Hindlimb muscle (tissue), 1 donor: ENCODE data around the gene ASH1L. TPM values are rescaled to one million over a fixed set of nuclear protein-coding genes. Genes with fewer than 3 reads are reported as not detected.

Source experiments
- DNase-seq: peaks from one replicate; pipeline ENCODE4 v3.0.0-alpha.2; 2013
- polyA plus RNA-seq: library from polyadenylated mRNA; unstranded; fragments of 120-200 nt; gene quantifications from one replicate; pipeline ENCODE4 v1.2.1, GENCODE V29; 2013; ENCODE audit not compliant: insufficient read length

The ASH1L gene
- polyA plus RNA-seq, 1 donor: 27.4 TPM

GRCh38 chr1:155324717-155325602, 237.6 kb downstream of the ASH1L start:
- DNase-seq: peak; percentile 37

DNA sequence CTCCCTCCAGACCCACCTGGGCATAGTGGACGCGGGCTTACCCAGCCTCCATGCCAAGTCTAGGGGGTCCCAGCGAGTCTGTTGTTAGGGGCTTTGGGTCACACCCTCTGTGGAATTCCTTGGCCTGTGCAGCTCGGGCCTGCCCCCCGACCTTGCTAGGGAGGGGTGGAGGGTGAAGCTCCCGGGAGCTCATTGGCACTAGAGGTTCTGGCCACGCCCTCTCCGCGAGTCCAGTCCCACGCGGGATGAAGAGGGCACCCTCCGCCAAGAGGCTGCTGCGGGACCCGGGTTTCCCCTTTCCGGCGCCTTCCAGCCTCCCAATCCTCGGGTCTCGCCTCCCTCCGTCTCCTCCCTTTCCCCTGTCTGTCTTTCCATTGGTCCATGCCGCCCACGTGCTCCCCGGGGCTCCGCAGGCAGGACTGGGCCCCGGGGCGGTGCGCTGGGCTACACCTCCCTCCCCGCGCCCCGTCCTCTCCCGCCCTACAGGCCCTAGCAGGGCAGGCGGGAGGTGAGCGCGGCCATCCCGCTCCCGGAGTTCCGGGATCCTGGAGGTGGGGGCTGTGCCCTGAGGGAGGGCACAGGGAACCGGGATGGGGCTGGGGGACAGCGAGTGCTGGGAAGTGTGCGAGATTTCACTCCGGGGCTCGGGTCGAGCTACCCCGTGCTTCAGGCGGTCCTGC, 238.4 kb downstream of the ASH1L start:
- DNase-seq: peak; percentile 96

DNA sequence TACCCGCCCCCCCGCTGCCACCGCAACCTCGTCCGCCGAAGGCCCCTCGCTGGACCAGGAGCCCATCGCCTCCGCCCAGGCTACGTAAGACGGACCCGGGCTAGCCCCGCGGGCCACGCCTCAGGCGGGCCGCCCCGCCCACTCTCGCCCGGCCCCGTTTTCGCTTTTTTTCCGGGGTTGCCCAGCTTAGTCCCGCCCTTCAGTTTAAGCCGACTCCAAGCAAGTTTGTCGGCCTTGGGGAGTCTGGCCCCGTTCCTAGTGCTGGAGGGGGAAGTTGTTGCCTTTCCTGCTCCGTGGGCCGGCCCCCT, 238.9 kb downstream of the ASH1L start:
- DNase-seq: peak; percentile 94

DNA sequence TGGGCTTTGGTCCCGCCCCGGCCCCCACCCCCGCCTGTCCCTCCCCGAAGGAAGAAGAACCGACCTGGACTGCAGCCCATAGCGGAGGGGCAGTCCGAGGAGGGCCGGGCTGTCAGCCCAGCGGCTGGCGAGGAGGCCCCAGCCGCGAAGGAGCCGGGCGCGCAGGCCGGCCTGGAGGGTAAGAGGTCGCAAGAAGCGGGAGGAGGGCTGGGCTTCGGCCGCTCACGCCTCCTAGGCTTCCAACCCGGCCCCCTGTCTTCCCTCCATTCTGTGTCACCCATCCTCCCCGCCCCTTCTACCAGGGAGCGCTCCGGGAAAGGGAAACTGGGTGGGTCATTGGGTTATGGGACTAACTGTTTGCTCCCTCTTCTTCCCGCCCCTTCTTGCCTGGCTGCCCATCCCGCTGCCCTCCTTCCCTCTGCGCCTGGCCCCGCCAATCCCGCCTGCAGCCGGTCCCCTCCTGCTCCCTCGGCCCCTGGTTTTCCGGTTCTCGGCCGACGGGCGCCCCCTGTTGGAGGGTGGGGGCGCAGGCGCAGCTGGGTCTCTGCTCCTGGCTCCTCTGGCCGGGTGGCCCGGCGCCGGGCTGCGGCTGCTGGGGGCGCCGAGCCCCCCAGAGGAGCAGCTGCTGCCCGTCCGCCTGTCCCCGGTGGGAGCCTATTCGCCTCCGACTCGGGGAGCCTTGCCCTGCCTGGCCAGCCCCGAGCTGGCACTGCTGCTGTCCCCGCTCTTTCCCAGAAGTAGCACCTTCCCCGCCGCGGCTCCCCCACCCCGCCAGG, 239.5 kb downstream of the ASH1L start:
- peak; percentile 93 for DNase-seq

DNA sequence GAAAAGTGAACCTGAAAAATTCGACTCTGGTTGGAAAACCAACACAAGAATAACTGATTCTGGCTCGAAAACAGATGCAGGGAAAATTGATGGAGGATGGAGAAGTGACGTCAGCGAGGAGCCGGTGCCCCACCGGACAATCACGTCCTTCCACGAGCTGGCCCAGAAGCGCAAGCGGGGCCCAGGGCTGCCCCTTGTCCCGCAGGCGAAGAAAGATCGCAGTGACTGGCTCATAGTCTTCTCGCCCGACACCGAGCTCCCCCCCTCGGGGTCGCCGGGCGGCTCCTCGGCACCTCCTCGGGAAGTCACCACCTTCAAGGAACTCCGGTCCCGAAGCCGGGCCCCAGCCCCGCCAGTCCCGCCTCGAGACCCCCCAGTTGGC, 240.0 kb downstream of the ASH1L start:
- peak; percentile 43 for DNase-seq

GRCh38 chr1:155321639-155322503, 240.7 kb downstream of the ASH1L start:
- peak; percentile 46 for DNase-seq

DNA sequence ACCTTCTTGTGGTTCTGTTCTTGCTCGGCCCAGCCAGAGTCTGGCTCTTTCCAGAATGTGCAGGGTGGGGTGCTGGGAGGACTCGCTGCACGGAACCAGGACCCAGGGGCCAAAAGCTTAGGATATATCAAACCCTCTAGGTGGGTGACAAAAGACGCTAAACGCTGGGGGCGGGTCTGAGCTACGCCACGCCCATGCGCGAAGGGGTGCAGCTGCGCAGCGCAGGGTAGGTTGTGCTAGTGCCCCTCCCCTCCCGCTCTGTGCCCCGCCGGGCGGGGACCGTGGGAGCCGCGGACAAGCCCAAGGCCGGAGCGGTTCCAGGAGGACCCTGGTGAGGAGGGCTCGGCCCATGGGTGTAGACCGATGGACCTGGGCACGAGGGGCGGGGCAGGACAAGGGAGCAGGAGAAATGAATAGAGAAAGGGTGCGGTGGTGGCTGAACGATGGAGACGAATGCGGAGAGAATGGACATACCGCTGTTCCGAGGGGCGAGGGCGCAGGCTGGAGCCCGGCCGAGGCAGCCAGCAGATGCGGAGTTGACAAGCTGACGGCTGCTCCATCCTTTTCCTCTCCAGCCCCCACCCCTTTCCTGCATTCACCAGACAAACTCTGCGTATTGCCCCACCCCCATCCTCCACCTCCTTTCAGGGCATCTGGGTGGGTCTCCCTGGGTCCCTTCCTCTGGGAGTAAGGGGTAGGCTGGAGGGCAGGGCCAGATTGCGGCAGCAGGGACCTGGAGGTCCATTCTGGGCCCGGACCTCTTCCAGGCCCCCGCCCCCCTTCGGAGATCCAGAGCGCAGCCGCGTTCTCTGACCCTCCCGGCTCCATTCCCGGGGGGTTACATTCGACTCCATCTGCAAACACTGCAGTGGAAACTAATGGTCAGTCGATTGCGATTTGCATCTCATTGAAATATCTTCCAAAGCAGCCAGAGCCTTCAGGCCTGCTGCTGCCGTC, 241.7 kb downstream of the ASH1L start, which contains the start of gene RUSC1:
RUSC1 (plus strand) TSS at position 234 of the 957 bp plus-strand sequence. CDS start 880 bp downstream, outside the sequence.
- peak; percentile 90 for DNase-seq

DNA sequence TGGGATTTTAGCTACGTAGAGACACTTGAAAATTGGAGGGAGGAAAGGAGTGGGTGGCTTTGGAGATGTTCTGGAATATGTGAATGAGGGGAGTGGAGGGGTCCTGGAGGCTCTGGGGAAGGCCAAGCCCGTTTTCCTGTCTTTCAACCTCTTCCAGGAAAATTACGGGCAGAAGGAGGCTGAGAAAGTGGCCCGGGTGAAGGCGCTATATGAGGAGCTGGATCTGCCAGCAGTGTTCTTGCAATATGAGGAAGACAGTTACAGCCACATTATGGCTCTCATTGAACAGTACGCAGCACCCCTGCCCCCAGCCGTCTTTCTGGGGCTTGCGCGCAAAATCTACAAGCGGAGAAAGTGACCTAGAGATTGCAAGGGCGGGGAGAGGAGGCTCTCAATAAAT, 242.4 kb downstream of the ASH1L start:
- no peak for DNase-seq

- no peak for DNase-seq
Observed at GRCh38 chr1:155319536-155319935, 243.1 kb downstream of the ASH1L start.

GRCh38 chr1:155318082-155318481, 244.5 kb downstream of the ASH1L start:
- DNase-seq: no peak

DNA sequence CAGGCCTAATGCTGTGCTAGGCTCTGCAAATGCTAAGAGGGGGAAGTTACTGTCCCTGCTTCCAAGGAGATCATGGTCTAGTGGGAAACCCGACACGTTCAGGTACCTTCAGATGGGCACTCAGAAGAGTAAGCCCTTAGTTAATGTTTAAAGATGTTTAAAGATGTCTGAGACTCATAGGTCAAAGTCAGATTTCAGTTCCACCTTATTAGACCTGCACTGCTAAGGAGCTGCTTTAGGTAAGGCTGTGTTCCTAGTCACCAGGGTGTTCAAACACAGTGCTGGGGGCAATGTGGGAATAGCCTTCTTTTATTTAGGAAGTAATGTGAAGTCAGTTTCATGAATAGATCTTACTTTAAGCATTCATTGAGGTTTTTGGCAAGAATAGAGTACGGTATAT, 245.7 kb downstream of the ASH1L start:
- DNase-seq: no peak

DNA sequence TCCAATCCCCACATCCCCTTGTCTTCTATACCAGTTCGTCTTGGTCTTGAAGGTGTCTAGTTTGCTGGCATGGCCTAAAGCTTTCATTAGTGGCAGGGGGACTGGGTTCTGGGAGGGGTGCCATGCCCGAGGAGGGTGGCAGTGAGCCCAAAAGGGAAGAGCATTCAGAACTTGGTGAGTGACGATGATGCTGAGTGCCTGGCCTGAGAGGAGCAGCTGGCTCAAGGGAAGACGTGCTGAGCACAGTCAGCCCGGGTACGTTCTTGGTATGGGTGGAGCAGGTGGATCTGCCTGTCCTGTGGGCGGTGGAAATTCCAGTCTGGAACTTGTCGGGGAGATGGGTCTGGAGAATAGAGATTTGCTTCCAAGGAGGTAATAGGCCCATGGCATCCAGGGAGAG, 249.3 kb downstream of the ASH1L start:
- no peak for DNase-seq

DNA sequence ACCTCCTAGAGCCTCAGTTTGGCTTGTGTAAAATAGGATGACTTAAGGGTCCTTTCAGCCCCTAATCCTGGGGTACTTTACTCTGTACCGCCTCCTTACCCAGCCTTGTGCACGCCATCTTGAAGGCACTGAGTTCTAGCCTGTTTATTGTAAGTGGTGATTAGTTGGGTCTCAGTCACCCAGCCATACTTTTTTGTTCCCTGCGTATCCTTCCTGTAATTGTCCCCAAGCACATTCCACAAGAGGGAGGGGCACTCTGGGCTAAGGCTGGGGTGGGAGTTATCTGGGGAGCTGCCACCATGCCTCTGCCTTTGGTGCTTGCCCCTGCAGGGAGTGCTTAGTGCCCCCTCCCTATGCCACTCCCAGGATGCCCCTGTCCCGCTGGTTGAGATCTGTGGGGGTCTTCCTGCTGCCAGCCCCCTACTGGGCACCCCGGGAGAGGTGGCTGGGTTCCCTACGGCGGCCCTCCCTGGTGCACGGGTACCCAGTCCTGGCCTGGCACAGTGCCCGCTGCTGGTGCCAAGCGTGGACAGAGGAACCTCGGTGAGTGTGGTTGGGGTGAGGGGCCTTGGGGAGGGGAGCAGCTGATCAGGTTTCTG, 253.1 kb downstream of the ASH1L start:
- DNase-seq: no peak

- peak; percentile 99 for DNase-seq
Observed at GRCh38 chr1:155308493-155309422, 253.8 kb downstream of the ASH1L start, which contains the start of gene FDPS. Gene FDPS (plus strand): TSS chr1:155308866. CDS start chr1:155309790, 924 bp downstream.

- DNase-seq: peak; percentile 26
Observed at GRCh38 chr1:155307247-155307740, 255.3 kb downstream of the ASH1L start.

GRCh38 chr1:155305881-155306391, 256.7 kb downstream of the ASH1L start:
- no peak for DNase-seq

- DNase-seq: no peak
Observed at GRCh38 chr1:155304558-155305063, 258.0 kb downstream of the ASH1L start.

GRCh38 chr1:155301342-155301841, 261.2 kb downstream of the ASH1L start, which contains the start of gene PKLR:
Gene PKLR (minus strand): TSS chr1:155301438. CDS start chr1:155301395, 43 bp downstream.
- no peak for DNase-seq
